Right lobe of liver (tissue), 6 donors: ENCODE measurements around the gene ELOVL6. TPM values are rescaled to one million over a fixed set of nuclear protein-coding genes. Genes with fewer than 3 reads are reported as not detected.

Source experiments
- ATAC-seq, 4 donors: fragments of 200-7000 bp; cut with Tn5 transposase; one replicate each; pipeline ENCODE4 v1.9.1; 2020; ENCODE audit warnings: mild to moderate bottlenecking in 4 of 4, moderate library complexity in 4 of 4
- DNase-seq, 3 donors: peaks; one replicate each; pipeline ENCODE4 v3.0.0-alpha.2; 2020
- H3K27ac ChIP-seq, 3 donors: fragments of 200-600 bp; one replicate each; pipeline ENCODE4 v1.8.0; 2022
- H3K27me3 ChIP-seq, 2 donors: fragments of 200-600 bp; one replicate each; pipeline ENCODE4 v1.8.0; 2022
- H3K36me3 ChIP-seq, 4 donors: fragments of 200-600 bp; sonication (generic) in 1 of 4; one replicate each; pipeline versions ENCODE4 v1.5.1 to v1.8.0; 2017 to 2022; ENCODE audit warnings: control low read depth in 1 of 4
- H3K4me1 ChIP-seq, 4 donors: fragments of 200-600 bp; sonication (generic) in 1 of 4; one replicate each; pipeline versions ENCODE4 v1.5.1 to v1.8.0; 2017 to 2022; ENCODE audit warnings: control low read depth in 1 of 4
- H3K4me3 ChIP-seq, 3 donors: fragments of 200-600 bp; one replicate each; pipeline ENCODE4 v1.8.0; 2022
- H3K9me3 ChIP-seq, 4 donors: fragments of 200-600 bp; sonication (generic) in 1 of 4; one replicate each; pipeline versions ENCODE4 v1.5.1 to v1.8.0; 2017 to 2022; ENCODE audit warnings: control low read depth in 1 of 4
- CTCF ChIP-seq, 4 donors: fragments of 200-600 bp in 3 of 4; fragments of 450-650 bp in 1 of 4; IDR thresholded peaks; one replicate each; pipeline versions ENCODE4 v1.5.1 to v1.8.0; 2016 to 2022; ENCODE audit warnings: antibody characterized with exemption in 4 of 4, mild to moderate bottlenecking in 2 of 4
- POLR2A ChIP-seq: fragments of 450-650 bp; IDR thresholded peaks from one replicate; pipeline ENCODE4 v1.6.1; 2017; ENCODE audit warnings: antibody characterized with exemption, mild to moderate bottlenecking
- WGBS: methylation state at CpG from one replicate; pipeline ENCODE4 v1.1.6; 2018; ENCODE audit warnings: low coverage, low lambda C conversion rate; ENCODE audit not compliant: insufficient coverage; ENCODE audit errors: missing lambda C conversion rate; 5-methylcytosine and 5-hydroxymethylcytosine counted together
- intact Hi-C, 2 donors: fragments of 100-400 bp; cut with DNase I; formaldehyde crosslinking; loops; one replicate each; pipeline versions ENCODE4 v1.11.2 to v1.14.1; 2022
- total RNA-seq, 6 experiments: library from RNA; depleted of rRNA in 2 of 6; stranded (reverse); fragments of >200 nt in 2 of 6; fragmentation: NEBNext Ultra II Directional in 3 of 6; extraction: Animal tissue kit (Norgen Biotek cat#: 25700) in 3 of 6; gene quantifications; one replicate each; pipeline versions ENCODE4 v1.1.0 to v1.2.4, GENCODE V29; 2016 to 2023
- donor health status: DM: no; HTN: yes; CAD: no.
- donor health status: DM: no; HTN: no; CAD: no.
- donor health status: DM: no; HTN: no; CAD: no.
- donor health status: DM: no; HTN: yes; CAD: no.
- donor health status: DM: no; HTN: yes; CAD: no.

ELOVL6 gene
- total RNA-seq, 6 experiments from 2014 or later = 21.5 to 94.8 (median 31.2) TPM

GRCh38 chr4:110211007-110211769, 12.8 kb upstream of the ELOVL6 start:
- ATAC-seq = peak; percentile 73 to 78 (median 74)
- intact Hi-C loops = no loop called here
- Histone ChIP-seq H3K4me1 (peaks cover 0 to 30% (median 11%) of the 10 kb centered on the region in 4 donors), H3K27ac (peak overlapping the region; percentile 47 to 78 (median 75)), H3K27me3 (no peaks in the 10 kb centered on the region), H3K9me3 (no peaks in the 10 kb centered on the region), H3K36me3 (no peaks in the 10 kb centered on the region), H3K4me3 (peak overlapping the region in 2 of 3 donors; percentile 23 to 26)
- peak; percentile 77 to 86 (median 80) for TF ChIP-seq CTCF (IDR thresholded peaks at IDR 0.05)
- no peak for TF ChIP-seq POLR2A
- no peak for DNase-seq
- 29% methylated on average over 12 of the region's 13 CpGs for WGBS

GRCh38 chr4:110208419-110208818, 10.0 kb upstream of the ELOVL6 start:
- ATAC-seq = peak in 2 of 4 donors; percentile 51 to 57
- intact Hi-C loops = loop anchor here in 1 of 2 donors (5.0 kb wide), 1 partner anchor 146 kb away; no protein-coding TSS in a partner anchor

GRCh38 chr4:110207233-110207632, 8.8 kb upstream of the ELOVL6 start:
- WGBS = 100% methylated on average over 1 of the region's 1 CpG
- peak; percentile 49 to 67 (median 50) for ATAC-seq

More at GRCh38 chr4:110208419-110208818, 10.0 kb upstream of the ELOVL6 start:
- peak overlapping the region in 2 of 3 donors; percentile 41 to 43 for H3K27ac ChIP-seq
- 27% methylated on average over 2 of the region's 6 CpGs for WGBS
- H3K9me3 ChIP-seq = no peaks in the 10 kb centered on the region
- H3K4me1 ChIP-seq = peaks cover 0 to 30% (median 11%) of the 10 kb centered on the region in 4 donors
- no peaks in the 10 kb centered on the region for H3K27me3 ChIP-seq
- no peak for DNase-seq
- H3K4me3 ChIP-seq = no peak overlapping the region
- no peak for TF ChIP-seq POLR2A
- H3K36me3 ChIP-seq = no peaks in the 10 kb centered on the region

GRCh38 chr4:110202024-110202423, 3.6 kb upstream of the ELOVL6 start:
- ATAC-seq (no peak), DNase-seq (no peak)
- Histone ChIP-seq H3K27ac (no peak overlapping the region), H3K36me3 (no peaks in the 10 kb centered on the region), H3K4me3 (no peak overlapping the region), H3K4me1 (peaks cover 0 to 28% (median 4%) of the 10 kb centered on the region in 4 donors), H3K27me3 (no peaks in the 10 kb centered on the region), H3K9me3 (no peaks in the 10 kb centered on the region)
- intact Hi-C loops = no loop called here
- 75% methylated on average over 2 of the region's 3 CpGs for WGBS
- TF ChIP-seq CTCF (IDR thresholded peaks at IDR 0.05) = no peak
- TF ChIP-seq POLR2A = no peak

More at GRCh38 chr4:110207233-110207632, 8.8 kb upstream of the ELOVL6 start:
- Histone ChIP-seq H3K27me3 (no peaks in the 10 kb centered on the region), H3K27ac (peak overlapping the region in 2 of 3 donors; percentile 2 to 43), H3K36me3 (no peaks in the 10 kb centered on the region), H3K9me3 (no peaks in the 10 kb centered on the region), H3K4me3 (no peak overlapping the region), H3K4me1 (peaks cover 0 to 30% (median 11%) of the 10 kb centered on the region in 4 donors)
- intact Hi-C loops = loop anchor here in 1 of 2 donors (5.0 kb wide), 1 partner anchor 145 kb away; no protein-coding TSS in a partner anchor
- DNase-seq = no peak
- TF ChIP-seq POLR2A (no peak), CTCF (IDR thresholded peaks at IDR 0.05) (no peak)

- no peak overlapping the region for H3K27ac ChIP-seq
- 60% methylated on average over 2 of the region's 2 CpGs for WGBS
- intact Hi-C loops = no loop called here
These were observed 3.1 kb upstream of the ELOVL6 start for GRCh38 chr4:110201502-110201901.

More at GRCh38 chr4:110201502-110201901, 3.1 kb upstream of the ELOVL6 start:
- H3K4me3 ChIP-seq = no peak overlapping the region
- no peaks in the 10 kb centered on the region for H3K27me3 ChIP-seq
- TF ChIP-seq POLR2A (no peak), CTCF (IDR thresholded peaks at IDR 0.05) (no peak)
- peaks cover 0 to 22% (median 4%) of the 10 kb centered on the region in 4 donors for H3K4me1 ChIP-seq
- H3K36me3 ChIP-seq = no peaks in the 10 kb centered on the region
- no peak for DNase-seq
- ATAC-seq = no peak
- H3K9me3 ChIP-seq = no peaks in the 10 kb centered on the region
